NCI-H774 (cell line): ENCODE data around the gene TRAPPC3L.

Experiments
- DNase-seq: peaks from one replicate; lab custom pipeline; 2025; lab: John Stamatoyannopoulos, UW

Gene TRAPPC3L

GRCh38 chr6:116556814-116557415 lies 11.4 kb upstream of the TRAPPC3L start:
- no peak for DNase-seq

- DNase-seq = no peak
These were observed 10.6 kb upstream of the TRAPPC3L start for GRCh38 chr6:116556065-116556464.

GRCh38 chr6:116553451-116553850 lies 8.0 kb upstream of the TRAPPC3L start, which contains the start of gene CALHM4:
TSS of gene CALHM4 (plus strand) at chr6:116553751. CDS start at chr6:116553794, 43 bp downstream.
- DNase-seq = no peak

- DNase-seq = peak; percentile 44
These were observed 5.3 kb upstream of the TRAPPC3L start for GRCh38 chr6:116550796-116551195.

GRCh38 chr6:116547358-116547757 lies 1.9 kb upstream of the TRAPPC3L start:
- no peak for DNase-seq

- no peak for DNase-seq
These were observed 2.3 kb downstream of the TRAPPC3L start for GRCh38 chr6:116543149-116543548.

GRCh38 chr6:116542426-116542825 lies 3.1 kb downstream of the TRAPPC3L start:
- no peak for DNase-seq

- peak; percentile 81 for DNase-seq
These were observed 9.3 kb downstream of the TRAPPC3L start for GRCh38 chr6:116536216-116536621.

GRCh38 chr6:116535109-116535508 lies 10.4 kb downstream of the TRAPPC3L start:
- DNase-seq = no peak

- no peak for DNase-seq
These were observed 12.1 kb downstream of the TRAPPC3L start for GRCh38 chr6:116533233-116533957.

- DNase-seq = peak; percentile 68
These were observed 13.6 kb downstream of the TRAPPC3L start for GRCh38 chr6:116531675-116532570.

- DNase-seq = peak; percentile 98
These were observed 15.0 kb downstream of the TRAPPC3L start for GRCh38 chr6:116530436-116530835.

- DNase-seq = no peak
These were observed 15.8 kb downstream of the TRAPPC3L start for GRCh38 chr6:116529466-116530290.

- DNase-seq = no peak
These were observed 16.7 kb downstream of the TRAPPC3L start for GRCh38 chr6:116528780-116529179.

- no peak for DNase-seq
These were observed 17.4 kb downstream of the TRAPPC3L start for GRCh38 chr6:116528133-116528532.

- no peak for DNase-seq
These were observed 21.2 kb downstream of the TRAPPC3L start for GRCh38 chr6:116524236-116524635.

- DNase-seq = no peak
These were observed 22.6 kb downstream of the TRAPPC3L start for GRCh38 chr6:116522896-116523295.

GRCh38 chr6:116518621-116519368 lies 26.7 kb downstream of the TRAPPC3L start:
- DNase-seq = no peak

GRCh38 chr6:116515141-116515540 lies 30.3 kb downstream of the TRAPPC3L start:
- DNase-seq = no peak

GRCh38 chr6:116514111-116514510 lies 31.4 kb downstream of the TRAPPC3L start:
- no peak for DNase-seq
